ENCODE data around the gene SOX10.

The SOX10 gene

DNA sequence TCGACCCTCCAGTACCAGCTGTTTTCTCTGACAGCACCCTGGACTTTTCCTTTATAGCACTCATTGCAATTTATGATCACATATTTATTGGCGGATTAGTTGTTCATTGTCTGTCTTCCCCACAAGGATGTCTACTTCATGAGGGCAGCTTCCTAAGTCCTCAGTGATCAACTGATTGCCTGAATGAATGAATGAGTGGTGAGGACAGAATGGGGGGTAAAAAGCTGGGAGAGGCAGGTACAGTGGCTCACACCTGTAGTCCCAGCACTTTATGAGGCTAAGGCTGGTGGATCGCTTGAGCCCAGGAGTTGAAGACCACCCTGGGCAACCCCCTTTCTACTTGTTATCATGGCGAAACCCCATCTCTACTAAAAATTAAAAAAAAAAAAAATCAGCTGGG, 11.1 kb upstream of the SOX10 start:
- Histone ChIP-seq H3K27ac (ENCODE audit: low read depth, low read length, severe bottlenecking) (no peak overlapping the region), H3K4me3 (ENCODE audit: extremely low read depth, insufficient read depth, low read length, poor library complexity, severe bottlenecking) (no peak overlapping the region), H3K9me3 (ENCODE audit: control insufficient read depth, low read length) (no peaks in the 10 kb centered on the region), H3K36me3 (ENCODE audit: control insufficient read depth, insufficient read depth, low read length) (no peaks in the 10 kb centered on the region), H3K4me1 (ENCODE audit: control insufficient read depth, insufficient read depth, low read length, poor library complexity, severe bottlenecking) (peaks cover 12% of the 10 kb centered on the region)
- WGBS, 2 experiments (ENCODE audit: insufficient coverage in 2 of 2) = 88 to 89% methylated on average over 2 to 3 of the region's 4 CpGs

DNA sequence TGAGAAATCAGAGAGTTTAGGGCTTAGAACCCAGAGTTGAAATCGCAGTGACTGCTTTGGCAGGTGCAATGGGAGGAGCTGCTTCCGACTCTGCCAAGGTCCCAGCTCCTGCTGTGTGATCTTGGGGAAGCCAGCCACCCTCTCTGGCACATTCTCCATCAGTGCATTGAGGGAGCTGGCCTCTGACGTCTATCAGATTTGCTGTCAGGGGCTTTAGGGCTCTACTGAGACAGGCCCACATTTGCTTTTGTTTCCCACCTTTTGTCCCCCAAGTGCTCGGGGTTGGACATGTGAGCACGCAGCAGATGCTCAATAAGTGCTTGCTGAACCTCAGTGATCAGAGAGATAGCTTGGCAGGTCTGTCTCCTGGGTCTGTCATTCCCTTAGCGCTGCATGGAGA, 10.6 kb upstream of the SOX10 start:
- 88 to 94% methylated on average over 6 of the region's 6 CpGs for WGBS, 2 experiments (ENCODE audit: insufficient coverage in 2 of 2)
- Histone ChIP-seq H3K9me3 (ENCODE audit: control insufficient read depth, low read length) (no peaks in the 10 kb centered on the region), H3K4me3 (ENCODE audit: extremely low read depth, insufficient read depth, low read length, poor library complexity, severe bottlenecking) (no peak overlapping the region), H3K27ac (ENCODE audit: low read depth, low read length, severe bottlenecking) (no peak overlapping the region), H3K4me1 (ENCODE audit: control insufficient read depth, insufficient read depth, low read length, poor library complexity, severe bottlenecking) (peaks cover 12% of the 10 kb centered on the region), H3K36me3 (ENCODE audit: control insufficient read depth, insufficient read depth, low read length) (no peaks in the 10 kb centered on the region)

DNA sequence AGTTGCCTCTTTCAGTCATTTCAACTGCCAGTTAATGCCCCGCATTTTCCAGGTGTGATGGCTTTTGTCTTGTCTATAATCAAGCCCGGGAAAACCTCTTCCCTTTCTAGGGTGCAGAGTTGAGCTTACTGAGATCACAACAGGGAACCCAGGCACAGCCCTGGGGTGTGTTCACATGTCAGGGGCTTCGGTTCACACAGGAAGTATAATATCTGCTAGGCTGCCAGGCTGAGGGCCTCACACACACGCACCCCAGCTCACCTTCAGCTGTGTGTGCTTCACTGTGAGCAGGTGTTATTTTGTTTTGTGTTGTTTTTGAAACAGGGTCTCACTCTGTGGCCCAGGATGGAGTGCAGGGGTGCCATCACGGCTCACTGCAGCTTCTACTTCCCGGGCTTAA, 9.7 kb upstream of the SOX10 start:
- H3K4me1 ChIP-seq (ENCODE audit: control insufficient read depth, insufficient read depth, low read length, poor library complexity, severe bottlenecking) = peaks cover 5% of the 10 kb centered on the region
- H3K27ac ChIP-seq (ENCODE audit: low read depth, low read length, severe bottlenecking) = no peak overlapping the region
- H3K36me3 ChIP-seq (ENCODE audit: control insufficient read depth, insufficient read depth, low read length) = no peaks in the 10 kb centered on the region
- 90 to 92% methylated on average over 3 to 6 of the region's 6 CpGs for WGBS, 2 experiments (ENCODE audit: insufficient coverage in 2 of 2)
- no peaks in the 10 kb centered on the region for H3K9me3 ChIP-seq (ENCODE audit: control insufficient read depth, low read length)
- H3K4me3 ChIP-seq (ENCODE audit: extremely low read depth, insufficient read depth, low read length, poor library complexity, severe bottlenecking) = no peak overlapping the region

DNA sequence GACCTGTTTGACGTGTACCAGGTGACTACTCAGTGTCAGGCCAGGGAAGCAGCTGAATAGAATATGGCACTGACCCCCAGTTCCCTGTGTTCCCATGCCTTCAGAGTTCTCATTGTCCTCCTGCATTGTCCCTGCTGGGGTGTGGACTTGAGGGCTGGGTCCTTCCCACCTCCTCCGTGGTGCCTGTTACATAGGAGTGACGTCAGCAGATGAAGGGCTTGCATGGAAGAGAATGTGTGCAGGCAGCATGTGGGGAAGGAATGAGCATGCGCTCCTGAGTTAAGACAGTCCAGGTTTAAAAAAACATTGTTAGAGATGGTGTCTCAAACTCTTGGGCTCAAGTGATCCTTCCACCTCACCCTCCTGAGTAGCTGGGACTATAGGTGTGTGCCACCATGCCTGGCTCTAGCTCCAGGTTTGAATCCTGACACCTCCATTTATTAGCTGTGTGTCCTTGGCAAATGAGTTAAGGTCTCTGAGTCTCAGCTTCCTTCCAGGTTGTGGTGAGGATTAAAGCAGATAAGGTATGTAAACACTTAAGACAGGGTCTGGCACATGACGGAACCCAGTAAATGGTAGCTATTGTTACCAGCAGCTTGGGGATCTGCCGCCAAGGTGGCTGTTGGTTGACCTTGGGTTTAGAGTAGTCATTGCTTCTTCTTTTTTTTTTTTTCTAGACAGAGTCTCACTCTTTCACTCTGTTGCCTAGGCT, 7.5 kb upstream of the SOX10 start:
- Histone ChIP-seq H3K27ac (ENCODE audit: low read depth, low read length, severe bottlenecking) (no peak overlapping the region), H3K4me3 (ENCODE audit: extremely low read depth, insufficient read depth, low read length, poor library complexity, severe bottlenecking) (no peak overlapping the region), H3K4me1 (ENCODE audit: control insufficient read depth, insufficient read depth, low read length, poor library complexity, severe bottlenecking) (peaks cover 5% of the 10 kb centered on the region), H3K9me3 (ENCODE audit: control insufficient read depth, low read length) (no peaks in the 10 kb centered on the region), H3K36me3 (ENCODE audit: control insufficient read depth, insufficient read depth, low read length) (no peaks in the 10 kb centered on the region)
- 84 to 88% methylated on average over 5 to 6 of the region's 6 CpGs for WGBS, 2 experiments (ENCODE audit: insufficient coverage in 2 of 2)

DNA sequence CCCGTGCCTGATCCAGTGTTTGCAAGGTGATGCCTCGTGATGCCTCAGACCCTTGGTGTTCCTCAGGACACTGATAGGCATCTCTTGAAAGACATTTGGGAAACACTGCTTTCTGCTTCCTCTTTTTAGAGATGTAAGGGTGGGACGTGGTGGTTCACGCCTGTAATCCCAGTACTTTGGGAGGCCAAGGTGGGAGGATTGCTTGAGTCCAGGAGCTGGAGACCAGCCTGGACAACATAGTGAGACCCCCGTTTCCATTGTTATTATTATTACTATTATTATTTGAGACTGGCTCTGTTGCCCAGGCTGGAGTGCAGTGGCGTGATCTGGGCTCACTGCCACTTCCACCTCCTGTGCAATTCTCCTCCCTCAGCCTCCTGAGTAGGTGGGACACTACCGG, 6.5 kb upstream of the SOX10 start:
- Histone ChIP-seq H3K4me1 (ENCODE audit: control insufficient read depth, insufficient read depth, low read length, poor library complexity, severe bottlenecking) (peaks cover 3% of the 10 kb centered on the region), H3K36me3 (ENCODE audit: control insufficient read depth, insufficient read depth, low read length) (no peaks in the 10 kb centered on the region), H3K4me3 (ENCODE audit: extremely low read depth, insufficient read depth, low read length, poor library complexity, severe bottlenecking) (no peak overlapping the region), H3K27ac (ENCODE audit: low read depth, low read length, severe bottlenecking) (no peak overlapping the region), H3K9me3 (ENCODE audit: control insufficient read depth, low read length) (no peaks in the 10 kb centered on the region)
- 100% methylated on average over 2 to 3 of the region's 7 CpGs for WGBS, 2 experiments (ENCODE audit: insufficient coverage in 2 of 2)

DNA sequence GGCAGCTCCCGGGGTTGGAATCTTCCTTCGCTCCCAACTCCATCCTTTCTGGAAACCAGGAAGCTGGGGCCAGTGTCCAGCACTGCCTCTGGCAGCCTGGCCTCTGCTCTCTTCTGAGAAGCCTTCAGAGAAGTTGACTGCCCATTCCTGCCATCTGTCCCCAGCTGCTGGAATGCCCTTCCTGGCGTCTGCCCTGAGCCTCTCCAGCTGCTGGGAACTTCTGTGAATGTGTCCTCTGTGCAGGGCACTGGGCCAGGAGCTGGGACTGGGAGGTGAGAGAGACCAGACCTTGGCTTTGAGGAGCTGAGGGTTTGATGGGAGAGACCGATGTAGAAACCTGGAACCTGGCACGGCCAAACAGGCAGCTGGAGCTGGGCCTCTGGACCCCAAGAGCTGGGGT, 5.9 kb upstream of the SOX10 start:
- H3K4me1 ChIP-seq (ENCODE audit: control insufficient read depth, insufficient read depth, low read length, poor library complexity, severe bottlenecking) = no peaks in the 10 kb centered on the region
- H3K4me3 ChIP-seq (ENCODE audit: extremely low read depth, insufficient read depth, low read length, poor library complexity, severe bottlenecking) = no peak overlapping the region
- 90 to 96% methylated on average over 4 to 5 of the region's 5 CpGs for WGBS, 2 experiments (ENCODE audit: insufficient coverage in 2 of 2)
- H3K36me3 ChIP-seq (ENCODE audit: control insufficient read depth, insufficient read depth, low read length) = no peaks in the 10 kb centered on the region
- no peak overlapping the region for H3K27ac ChIP-seq (ENCODE audit: low read depth, low read length, severe bottlenecking)
- H3K9me3 ChIP-seq (ENCODE audit: control insufficient read depth, low read length) = no peaks in the 10 kb centered on the region

DNA sequence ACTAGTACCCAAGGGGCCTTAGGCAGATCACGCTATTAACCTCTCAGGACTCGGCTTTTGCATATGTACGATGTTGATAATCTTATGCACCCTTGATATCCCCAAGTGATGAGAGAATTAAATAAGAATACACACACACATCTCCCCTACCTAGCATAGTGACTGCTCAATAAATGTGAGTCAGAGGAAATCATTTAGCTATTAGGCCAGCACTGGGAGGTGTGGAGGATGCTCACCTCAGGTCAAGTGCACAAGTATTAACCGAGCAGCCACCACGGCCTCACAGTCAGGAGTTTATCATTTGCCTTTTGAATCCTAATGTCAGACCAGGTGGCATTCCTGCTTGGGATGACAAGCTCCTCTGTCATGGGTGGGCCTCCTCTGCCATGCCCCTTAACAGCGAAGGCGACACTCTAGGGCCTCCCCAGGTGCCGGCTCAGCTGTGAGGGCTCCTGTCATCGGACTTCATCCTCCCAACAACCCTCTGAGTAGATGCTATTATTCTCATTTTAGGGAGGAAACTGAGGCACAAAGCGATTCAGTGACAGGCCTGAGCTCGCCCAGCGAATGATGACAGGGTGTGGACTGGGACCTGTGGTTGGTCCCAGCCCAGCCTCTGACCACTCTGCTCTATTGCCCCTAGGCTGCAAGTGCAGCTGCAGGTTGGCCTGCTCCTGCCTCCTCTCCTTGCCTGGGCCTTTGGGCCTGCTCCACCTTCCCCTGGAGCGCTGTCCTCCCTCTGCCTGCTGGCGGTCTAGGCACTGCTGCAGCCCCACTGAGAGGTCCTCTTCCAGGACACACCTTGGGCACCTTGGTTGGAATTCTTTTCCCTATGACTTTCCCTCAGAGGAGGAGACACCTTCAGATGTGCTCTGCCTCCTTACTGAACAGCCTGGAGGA, 5.0 kb upstream of the SOX10 start:
- Histone ChIP-seq H3K4me3 (ENCODE audit: extremely low read depth, insufficient read depth, low read length, poor library complexity, severe bottlenecking) (no peak overlapping the region), H3K9me3 (ENCODE audit: control insufficient read depth, low read length) (no peaks in the 10 kb centered on the region), H3K4me1 (ENCODE audit: control insufficient read depth, insufficient read depth, low read length, poor library complexity, severe bottlenecking) (no peaks in the 10 kb centered on the region), H3K36me3 (ENCODE audit: control insufficient read depth, insufficient read depth, low read length) (no peaks in the 10 kb centered on the region), H3K27ac (ENCODE audit: low read depth, low read length, severe bottlenecking) (no peak overlapping the region)
- 87 to 99% methylated on average over 8 to 9 of the region's 14 CpGs for WGBS, 2 experiments (ENCODE audit: insufficient coverage in 2 of 2)

DNA sequence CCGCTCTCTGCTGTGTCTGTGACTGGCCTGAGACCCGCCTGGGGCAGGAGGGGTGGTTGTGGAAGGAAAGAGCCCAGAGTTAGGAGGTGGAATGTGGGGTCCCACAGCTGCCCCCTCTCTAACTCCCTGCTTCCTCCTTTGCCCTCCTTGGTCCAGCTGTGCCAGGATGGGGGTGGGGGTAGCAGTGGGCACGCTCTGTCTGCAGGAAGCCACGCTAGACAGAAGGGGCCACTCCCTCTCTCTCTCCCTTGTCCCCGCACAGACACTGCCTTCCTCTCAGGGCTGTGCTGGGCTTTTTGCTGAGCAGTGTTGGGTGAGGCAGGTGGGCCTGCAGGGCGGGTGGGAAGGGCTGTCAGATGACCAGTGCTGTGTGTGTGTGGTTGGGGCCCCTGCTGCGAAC, 2.0 kb upstream of the SOX10 start:
- H3K4me1 ChIP-seq (ENCODE audit: control insufficient read depth, insufficient read depth, low read length, poor library complexity, severe bottlenecking) = no peaks in the 10 kb centered on the region
- no peaks in the 10 kb centered on the region for H3K9me3 ChIP-seq (ENCODE audit: control insufficient read depth, low read length)
- H3K27ac ChIP-seq (ENCODE audit: low read depth, low read length, severe bottlenecking) = no peak overlapping the region
- no peaks in the 10 kb centered on the region for H3K36me3 ChIP-seq (ENCODE audit: control insufficient read depth, insufficient read depth, low read length)
- WGBS, 2 experiments (ENCODE audit: insufficient coverage in 2 of 2) = 82 to 100% methylated on average over 2 to 3 of the region's 7 CpGs
- H3K4me3 ChIP-seq (ENCODE audit: extremely low read depth, insufficient read depth, low read length, poor library complexity, severe bottlenecking) = no peak overlapping the region

DNA sequence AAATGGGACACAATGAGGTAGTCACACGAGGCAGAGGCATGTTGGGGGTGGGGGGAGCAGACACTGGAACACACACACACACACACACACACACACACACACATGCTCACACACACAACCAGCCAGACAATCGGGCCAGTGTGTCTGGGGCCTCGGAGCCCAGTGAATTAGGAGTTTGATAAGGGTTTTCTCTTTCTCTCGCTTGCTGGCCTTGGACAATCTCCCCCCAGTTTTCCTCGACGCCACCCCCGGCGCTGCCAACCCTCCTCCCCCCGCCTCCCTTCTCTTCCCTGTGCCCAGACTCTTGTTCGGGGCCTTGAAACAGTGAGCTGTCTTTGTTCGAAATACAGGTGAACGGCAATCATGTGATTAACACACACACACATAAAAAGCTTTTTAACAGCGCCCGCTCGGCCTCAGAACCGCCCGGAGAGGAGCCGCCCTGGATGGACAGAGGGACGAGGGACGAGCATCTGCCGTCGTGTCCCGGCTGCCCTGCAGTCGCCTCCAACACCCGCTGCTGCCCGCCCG, 1.5 kb upstream of the SOX10 start:
- Histone ChIP-seq H3K4me3 (ENCODE audit: extremely low read depth, insufficient read depth, low read length, poor library complexity, severe bottlenecking) (no peak overlapping the region), H3K27ac (ENCODE audit: low read depth, low read length, severe bottlenecking) (no peak overlapping the region), H3K9me3 (ENCODE audit: control insufficient read depth, low read length) (no peaks in the 10 kb centered on the region), H3K36me3 (ENCODE audit: control insufficient read depth, insufficient read depth, low read length) (no peaks in the 10 kb centered on the region), H3K4me1 (ENCODE audit: control insufficient read depth, insufficient read depth, low read length, poor library complexity, severe bottlenecking) (no peaks in the 10 kb centered on the region)
- WGBS, 2 experiments (ENCODE audit: insufficient coverage in 2 of 2) = 95 to 98% methylated on average over 15 to 17 of the region's 27 CpGs

DNA sequence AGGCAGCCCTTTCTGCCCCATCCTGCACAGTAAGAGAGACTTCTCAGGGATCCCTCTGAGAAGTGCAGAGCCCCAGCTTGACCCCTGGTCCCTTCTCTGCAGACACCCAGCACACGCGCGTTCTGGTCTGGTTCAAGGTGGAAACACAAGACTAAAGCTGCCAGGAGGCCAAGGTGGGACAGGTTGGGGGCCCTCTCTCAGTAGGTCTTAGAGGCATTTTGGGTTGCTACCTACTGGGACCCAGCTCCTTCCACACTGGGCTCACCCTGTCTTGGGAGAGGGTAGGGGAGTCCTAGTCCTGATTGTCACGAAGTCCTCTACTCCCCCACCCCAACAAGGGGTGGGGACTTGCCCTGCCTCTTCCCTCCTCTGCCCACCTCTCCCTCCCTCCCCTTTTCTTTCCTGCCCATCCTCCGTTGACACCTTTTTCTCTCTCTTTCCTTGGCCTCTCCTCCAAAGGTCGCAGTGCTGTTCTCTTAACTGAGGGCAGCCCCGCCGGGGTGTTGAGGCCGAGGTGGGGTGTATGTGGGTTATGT, 763 bp upstream of the SOX10 start:
- Histone ChIP-seq H3K4me1 (ENCODE audit: control insufficient read depth, insufficient read depth, low read length, poor library complexity, severe bottlenecking) (no peaks in the 10 kb centered on the region), H3K4me3 (ENCODE audit: extremely low read depth, insufficient read depth, low read length, poor library complexity, severe bottlenecking) (no peak overlapping the region), H3K27ac (ENCODE audit: low read depth, low read length, severe bottlenecking) (no peak overlapping the region), H3K9me3 (ENCODE audit: control insufficient read depth, low read length) (no peaks in the 10 kb centered on the region), H3K36me3 (ENCODE audit: control insufficient read depth, insufficient read depth, low read length) (no peaks in the 10 kb centered on the region)
- 85% methylated on average over 4 to 6 of the region's 9 CpGs for WGBS, 2 experiments (ENCODE audit: insufficient coverage in 2 of 2)

Data from mesodermal cell (in vitro differentiated cells).